ENCODE data around the gene ELOA.
"Not testable (repeated sequence)": the region's sequence is repeated elsewhere in the genome, so short reads cannot be mapped to it uniquely, and the experiment has no call there.

The ELOA gene

GRCh38 chr1:23787701-23788100 is 44.4 kb downstream of the ELOA start:
- no peak for DNase-seq

DNA sequence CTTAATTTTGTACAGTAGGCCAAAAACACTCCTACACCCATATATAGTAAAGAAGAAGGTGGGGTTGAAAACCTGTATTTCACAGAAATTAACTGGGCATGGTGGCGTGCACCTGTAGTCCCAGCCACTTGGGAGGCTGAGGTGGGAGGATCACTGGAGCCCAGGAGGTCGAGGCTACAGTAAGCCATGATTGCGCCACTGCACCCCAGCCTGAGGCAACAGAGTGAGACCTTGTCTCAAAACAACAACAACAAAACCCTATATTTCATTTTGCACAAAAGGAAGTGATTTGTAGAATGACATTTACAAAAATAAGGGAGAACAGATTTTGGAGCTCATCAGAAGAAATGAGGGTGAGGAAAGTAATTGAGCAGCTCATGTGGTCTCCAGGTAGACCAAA is 45.4 kb downstream of the ELOA start:
- no peak for DNase-seq

DNA sequence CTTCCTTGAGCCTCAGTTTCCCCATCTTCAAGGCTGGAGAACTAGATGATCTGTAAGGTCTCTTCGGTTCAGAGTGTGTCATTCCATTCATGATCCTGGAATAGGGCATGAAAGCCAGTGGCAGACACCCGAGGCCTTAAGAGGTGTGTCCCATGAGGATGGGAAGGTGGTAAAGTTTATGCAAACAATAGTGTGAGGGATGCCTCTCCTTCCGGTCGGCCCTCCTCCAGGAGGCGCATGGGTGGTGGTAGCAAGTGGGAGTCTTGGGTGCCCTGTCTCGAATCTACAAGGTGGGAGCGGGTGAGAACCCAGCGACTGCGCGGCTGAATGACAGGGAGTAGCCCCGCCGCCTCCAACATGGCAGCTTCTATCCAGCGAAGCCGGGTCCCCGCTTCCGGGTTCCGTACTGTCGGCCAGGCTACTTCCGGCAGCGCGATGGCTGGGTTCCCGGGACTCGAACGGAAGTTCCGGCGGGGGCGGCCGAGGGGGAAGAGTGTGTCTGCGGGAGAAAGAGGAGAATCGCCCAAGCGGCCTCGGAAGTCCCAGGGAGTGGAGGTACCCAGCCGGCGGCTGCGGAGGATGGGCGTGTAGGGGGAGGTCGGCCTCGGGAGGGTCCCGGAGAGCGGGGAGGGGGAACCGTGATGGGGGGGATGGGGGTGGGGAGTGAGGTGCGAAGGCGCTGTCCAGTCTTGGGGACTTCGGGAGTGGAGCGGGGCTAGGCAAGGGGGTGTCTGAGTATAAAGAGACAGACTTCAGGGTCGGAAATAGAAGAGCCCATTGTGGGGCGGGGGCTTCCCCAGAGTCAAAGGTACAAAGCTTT is 47.6 kb downstream of the ELOA start, which contains the start of gene LYPLA2:
LYPLA2 (plus strand) TSS at position 450 of the 820 bp plus-strand sequence. CDS start 1,538 bp downstream, outside the sequence.
- DNase-seq: peak; percentile 48

DNA sequence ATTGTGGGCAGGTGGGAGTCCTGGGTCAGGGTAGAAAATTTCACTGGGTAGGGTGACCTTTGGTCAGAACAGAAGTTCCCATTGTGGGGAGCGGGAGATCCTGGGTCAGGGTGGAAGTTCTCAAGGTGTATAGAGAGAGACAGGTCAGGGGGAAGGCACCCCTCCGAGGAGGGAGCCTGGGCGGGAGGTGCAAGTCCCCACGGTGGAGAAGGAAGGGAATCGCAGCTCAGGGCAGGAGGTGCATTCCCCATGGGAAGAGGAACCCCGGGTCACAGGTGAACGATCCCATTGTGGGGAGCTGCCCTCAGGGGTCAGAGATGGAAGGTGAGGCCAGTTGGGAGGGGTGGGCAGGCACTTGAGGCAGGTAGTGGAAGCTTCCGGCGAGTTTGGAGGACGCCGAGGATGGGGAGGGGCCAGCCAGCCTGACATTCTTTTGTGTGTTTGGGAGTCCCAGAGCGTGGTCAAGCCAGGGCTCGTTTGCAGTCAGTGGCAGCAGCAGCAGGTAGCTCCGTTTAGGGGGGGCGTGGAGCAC is 48.3 kb downstream of the ELOA start:
- DNase-seq: no peak

- DNase-seq: no peak
Measured at GRCh38 chr1:23792151-23792945, 49.1 kb downstream of the ELOA start.

GRCh38 chr1:23793018-23793781 is 49.9 kb downstream of the ELOA start:
- DNase-seq: no peak

- no peak for DNase-seq
Measured at GRCh38 chr1:23793861-23794731, 50.8 kb downstream of the ELOA start.

GRCh38 chr1:23794732-23795182 is 51.5 kb downstream of the ELOA start:
- not testable (repeated sequence) for DNase-seq

DNA sequence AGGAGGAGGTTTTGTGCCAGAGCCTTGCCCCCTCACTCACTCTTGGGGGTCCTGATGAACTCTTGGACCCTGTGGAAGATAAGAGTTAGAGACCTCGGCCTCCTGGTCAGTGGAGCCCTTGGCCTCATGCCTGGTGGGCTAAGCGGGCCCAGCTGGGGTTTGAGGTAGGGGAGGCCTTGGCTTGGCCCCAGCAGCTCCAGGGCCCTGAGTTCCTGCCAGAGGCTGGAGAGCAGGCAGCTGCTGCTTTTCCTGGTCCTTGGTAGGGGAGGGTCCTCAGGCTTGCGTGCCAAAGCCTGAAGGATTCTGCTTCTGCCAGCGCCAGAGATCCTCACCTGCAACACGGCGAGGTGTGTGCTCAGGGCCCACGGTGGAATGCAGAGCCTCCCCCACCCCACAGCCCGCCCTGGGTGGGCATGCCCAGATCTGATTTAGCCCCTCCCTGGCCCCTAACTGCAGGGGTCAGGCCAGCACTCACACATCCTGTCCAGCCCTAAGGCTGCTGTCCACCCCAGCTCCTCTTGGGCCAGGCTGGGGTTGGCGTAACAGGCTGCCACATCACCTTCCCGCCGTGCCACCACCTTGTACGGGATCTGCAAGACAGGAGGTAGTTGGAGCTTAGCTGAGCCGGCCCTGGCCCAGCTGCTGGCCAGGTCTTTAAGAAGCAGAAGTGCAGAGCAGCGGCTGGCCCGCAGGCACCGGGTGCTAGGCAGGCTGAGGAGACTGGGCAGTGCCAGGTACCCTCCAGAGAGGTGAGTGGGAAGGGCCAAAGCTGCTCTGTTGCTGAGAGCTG is 52.6 kb downstream of the ELOA start:
- no peak for DNase-seq

DNA sequence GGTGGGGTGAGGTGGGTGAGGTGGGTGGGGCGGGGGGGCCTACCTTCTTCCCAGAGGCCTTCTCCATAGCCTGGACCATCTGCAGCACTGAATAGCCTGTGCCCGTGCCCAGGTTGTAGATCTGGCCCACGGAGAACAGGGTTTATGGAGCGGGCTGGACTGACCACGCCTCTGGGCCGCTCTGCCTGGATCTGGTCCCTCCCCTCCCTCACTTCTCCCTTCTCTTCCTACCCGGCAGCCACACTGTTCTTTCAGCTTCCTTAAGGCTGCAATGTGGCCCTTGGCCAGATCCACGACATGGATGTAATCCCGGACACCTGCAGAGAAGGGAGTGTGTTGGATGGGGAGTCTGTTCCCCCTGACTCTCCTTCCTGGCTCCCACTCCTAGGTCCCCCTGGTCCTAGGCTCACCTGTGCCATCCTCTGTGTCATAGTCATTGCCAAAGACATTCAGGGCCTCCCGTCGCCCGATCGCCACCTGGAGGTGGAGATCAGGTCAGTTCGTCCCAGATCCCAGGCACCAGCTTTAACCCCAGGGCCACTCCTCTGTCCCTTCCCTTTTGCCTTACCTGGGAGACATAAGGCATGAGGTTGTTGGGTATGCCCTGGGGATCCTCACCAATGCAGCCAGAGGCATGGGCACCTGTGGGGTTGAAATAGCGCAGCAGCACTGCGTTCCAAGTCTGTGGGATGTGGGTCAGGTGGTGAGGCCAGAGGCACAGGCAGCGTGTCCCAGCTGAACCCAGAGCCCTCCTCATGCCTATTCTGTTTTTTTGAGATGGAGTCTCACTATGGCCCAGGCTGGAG is 53.4 kb downstream of the ELOA start:
- no peak for DNase-seq

GRCh38 chr1:23797478-23798448 is 54.5 kb downstream of the ELOA start:
- no peak for DNase-seq

GRCh38 chr1:23798662-23799142 is 55.4 kb downstream of the ELOA start:
- DNase-seq: no peak

GRCh38 chr1:23799255-23799569 is 55.9 kb downstream of the ELOA start:
- DNase-seq: no peak

- DNase-seq: no peak
Measured at GRCh38 chr1:23799570-23800399, 56.5 kb downstream of the ELOA start.

GRCh38 chr1:23800400-23801337 is 57.4 kb downstream of the ELOA start, which contains the start of gene GALE:
GALE (minus strand) TSS chr1:23800754; CDS start chr1:23799007, 1,747 bp downstream.
- DNase-seq: peak; percentile 93

DNA sequence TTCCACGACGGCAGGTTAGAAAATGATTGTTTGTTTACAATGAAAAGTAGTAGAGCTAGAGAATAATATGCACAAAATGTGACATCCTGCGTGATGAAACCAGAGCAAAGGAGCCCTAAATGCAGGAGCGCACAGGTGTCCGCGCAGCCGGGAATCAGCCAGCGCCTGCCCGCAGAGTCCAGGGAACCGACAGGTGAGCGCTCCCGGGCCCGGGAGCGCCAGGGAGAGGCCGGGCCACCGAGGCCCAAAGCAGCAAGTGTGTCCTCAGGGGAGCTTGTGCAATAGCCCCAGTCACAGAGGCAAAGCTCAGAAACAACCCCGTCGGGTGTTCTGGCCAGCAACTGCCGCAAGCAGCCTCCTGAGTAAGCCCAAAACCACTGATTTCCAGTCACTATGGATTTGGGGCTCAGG is 58.1 kb downstream of the ELOA start:
- no peak for DNase-seq

DNA sequence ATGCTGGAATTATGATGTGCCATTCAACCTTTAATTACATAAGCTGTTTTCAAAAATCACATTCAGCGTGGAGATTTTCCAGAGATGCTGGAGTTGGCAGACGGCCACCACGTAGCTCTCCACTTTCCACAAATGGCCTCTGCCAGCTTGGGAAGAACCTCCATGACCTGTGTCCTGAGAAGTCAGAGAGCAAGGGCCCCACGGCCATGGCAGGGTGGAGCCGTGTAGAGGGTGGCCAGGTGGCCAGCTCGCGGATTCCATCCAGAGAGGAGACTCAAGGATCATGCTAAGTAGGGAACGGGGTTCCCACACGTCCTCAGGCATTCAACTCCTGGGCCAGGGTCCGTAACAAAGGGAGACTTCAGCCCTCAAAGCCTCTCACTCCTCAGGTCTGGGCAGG is 58.6 kb downstream of the ELOA start:
- DNase-seq: no peak

All from KG1 (cell line).